ENCODE measurements around the gene CTDSP2.
A peak's percentile ranks its signal among the peaks of the same experiment; 100 is the strongest.
"Not testable (repeated sequence)": the region's sequence is repeated elsewhere in the genome, so short reads cannot be mapped to it uniquely, and the experiment has no call there.

Gene CTDSP2

DNA sequence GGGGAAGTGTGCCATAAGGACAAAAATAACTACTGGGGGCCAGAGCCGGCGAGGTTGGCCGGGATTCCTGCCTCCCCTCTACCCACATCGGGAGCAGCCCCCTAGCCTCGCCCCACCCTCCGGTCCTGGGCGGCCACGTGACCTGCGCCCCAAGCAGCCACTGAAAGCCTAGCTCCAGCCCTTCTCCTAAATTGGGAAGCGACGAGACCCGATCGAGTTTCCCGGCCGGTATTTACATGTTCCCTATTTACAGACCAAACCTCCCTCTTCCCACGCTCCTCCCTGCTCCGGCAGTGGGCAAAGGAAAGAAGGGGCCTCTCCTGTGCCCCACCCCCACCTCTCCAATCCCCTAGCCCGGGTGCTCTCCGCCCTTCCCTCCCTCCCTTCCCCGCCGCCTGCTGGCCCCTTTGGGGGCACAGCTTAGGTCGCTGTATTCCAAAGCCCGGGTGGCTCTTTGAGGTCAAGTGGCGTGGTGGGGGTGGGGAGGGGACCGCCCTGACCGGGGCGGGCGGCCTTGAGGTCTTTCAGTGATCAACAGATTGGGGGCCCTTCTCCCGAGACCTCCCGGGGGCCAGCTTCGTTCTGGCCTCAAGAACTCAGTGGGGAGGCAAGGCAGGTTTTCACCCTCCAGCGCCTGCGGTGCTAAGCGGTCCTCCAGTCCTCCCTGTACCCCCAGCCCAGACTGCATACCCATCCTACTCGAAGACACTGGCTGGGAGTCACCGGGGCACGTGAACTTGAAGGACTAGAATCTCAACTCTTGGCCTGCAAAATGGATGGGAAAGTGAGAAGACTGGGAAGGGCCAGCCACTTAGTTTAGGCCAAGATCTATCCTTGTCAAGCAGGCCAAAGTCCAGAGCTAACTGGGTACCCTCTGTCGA, 6.3 kb upstream of the CTDSP2 start:
- no peak for TF ChIP-seq ZNF274 (IDR thresholded peaks at IDR 0.05; ENCODE audit: low read depth, low read length)
- no peak overlapping the region for H3K4me3 ChIP-seq (ENCODE audit: low read length)

DNA sequence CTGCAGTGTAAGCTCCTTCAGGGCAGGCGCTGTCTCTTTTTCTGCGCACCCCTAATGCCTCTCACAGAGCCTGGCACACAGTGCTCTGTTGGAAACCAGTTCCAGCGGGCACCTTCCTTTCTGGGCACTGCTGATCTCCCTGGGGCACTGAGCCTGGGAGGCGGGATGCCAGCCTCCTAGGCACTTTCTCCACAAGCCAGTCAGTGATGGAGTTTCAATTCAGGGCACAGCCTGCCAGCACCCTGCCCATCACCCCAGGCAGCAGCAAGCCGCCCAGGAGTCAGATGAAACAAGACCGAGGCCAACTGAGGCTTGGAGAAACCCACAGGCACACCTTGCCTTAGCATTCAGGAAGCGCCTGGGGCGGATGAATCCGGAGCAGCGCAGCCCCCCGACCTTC, 5.7 kb upstream of the CTDSP2 start:
- no peak overlapping the region for H3K4me3 ChIP-seq (ENCODE audit: low read length)

DNA sequence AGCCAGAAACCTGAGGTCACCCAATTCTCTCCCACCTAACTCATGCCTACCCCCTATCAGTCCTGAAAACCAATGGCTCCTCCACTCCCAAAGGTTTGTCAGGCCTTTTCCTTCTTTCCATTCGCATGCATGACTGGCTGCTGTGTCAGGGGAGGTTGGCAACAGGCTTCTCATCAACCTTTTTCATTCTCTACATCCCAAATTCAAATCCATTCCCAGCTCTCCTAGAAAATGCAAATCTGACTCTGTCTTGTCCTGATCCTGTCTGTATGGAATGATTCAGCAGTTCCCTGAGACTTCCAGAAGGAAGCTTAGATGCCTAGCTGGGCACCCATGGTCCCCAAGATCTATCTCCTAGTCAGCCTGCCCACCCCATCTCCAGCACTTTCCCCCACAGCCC, 5.0 kb upstream of the CTDSP2 start:
- no peak for TF ChIP-seq ZNF274 (IDR thresholded peaks at IDR 0.05; ENCODE audit: low read depth, low read length)

More for the DNA sequence above, 5.7 kb upstream of the CTDSP2 start:
- no peak for TF ChIP-seq ZNF274 (IDR thresholded peaks at IDR 0.05; ENCODE audit: low read depth, low read length)

DNA sequence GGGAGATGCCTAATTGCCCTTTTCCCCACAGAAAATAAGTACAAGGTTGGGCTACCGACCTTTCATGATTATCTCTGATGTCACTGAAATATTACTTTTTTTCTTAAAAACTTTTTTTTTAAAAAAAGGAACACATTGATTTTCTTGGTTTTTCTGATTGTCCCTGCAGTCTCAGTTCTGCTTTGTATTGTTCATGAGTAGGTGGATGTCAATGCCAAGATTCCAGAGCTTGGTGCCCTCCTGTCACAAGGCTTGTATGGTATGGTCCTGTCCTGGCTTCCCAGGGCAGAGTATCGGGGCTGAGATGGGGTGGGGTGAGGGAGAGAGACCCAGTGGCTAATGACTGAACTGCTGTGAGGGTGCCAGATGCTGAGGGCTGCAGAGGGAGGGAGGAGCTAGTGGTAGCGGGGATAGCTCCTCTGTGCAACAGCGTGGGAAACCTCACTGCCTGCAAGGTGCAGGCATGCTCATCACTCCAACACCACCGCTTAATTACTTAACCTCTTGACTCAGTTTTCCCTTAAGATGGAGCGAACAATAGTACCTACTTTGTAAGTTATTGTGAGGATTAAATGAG, 4.4 kb upstream of the CTDSP2 start:
- no peak for TF ChIP-seq ZNF274 (IDR thresholded peaks at IDR 0.05; ENCODE audit: low read depth, low read length)
- no peak overlapping the region for H3K4me3 ChIP-seq (ENCODE audit: low read length)

More for the DNA sequence above, 5.0 kb upstream of the CTDSP2 start:
- no peak overlapping the region for H3K4me3 ChIP-seq (ENCODE audit: low read length)

DNA sequence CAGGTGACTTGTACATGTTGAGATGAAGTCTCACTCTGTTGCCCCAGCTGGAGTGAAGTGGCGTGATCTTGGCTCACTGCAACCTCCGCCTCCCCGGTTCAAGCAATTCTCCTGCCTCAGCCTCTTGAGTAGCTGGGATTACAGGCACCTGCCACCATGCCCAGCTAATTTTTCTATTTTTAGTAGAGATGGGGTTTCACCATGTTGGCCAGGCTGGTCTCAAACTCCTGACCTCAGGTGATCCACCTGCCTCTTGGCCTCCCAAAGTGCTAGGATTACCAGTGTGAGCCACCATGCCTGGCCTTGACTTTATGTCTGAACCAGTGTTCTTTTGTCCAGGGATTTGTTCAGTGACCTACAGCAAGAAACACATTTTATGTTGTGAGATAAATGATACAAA, 2.9 kb upstream of the CTDSP2 start:
- H3K4me3 ChIP-seq (ENCODE audit: low read length): not testable (repeated sequence)

DNA sequence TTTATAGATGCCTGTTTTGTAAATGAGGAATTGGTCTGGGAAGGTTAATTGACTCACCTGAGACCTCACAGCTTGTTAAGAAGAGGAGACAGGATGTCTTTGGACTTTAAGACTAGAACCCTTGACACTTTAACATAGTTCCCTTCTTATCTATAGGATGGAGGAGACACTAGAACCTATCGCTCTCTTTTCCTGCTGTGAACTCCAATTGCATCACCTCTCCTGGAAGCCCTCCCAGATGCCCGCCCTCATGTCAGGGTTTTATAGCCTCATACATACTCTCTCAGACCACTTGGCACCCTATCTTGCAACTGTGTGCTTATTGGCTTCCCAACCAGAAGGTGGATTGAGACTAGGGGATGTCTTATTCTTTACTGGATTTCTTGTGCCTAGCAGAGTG, 2.5 kb upstream of the CTDSP2 start:
- TF ChIP-seq ZNF274 (IDR thresholded peaks at IDR 0.05; ENCODE audit: low read depth, low read length): no peak
- no peak overlapping the region for H3K4me3 ChIP-seq (ENCODE audit: low read length)

DNA sequence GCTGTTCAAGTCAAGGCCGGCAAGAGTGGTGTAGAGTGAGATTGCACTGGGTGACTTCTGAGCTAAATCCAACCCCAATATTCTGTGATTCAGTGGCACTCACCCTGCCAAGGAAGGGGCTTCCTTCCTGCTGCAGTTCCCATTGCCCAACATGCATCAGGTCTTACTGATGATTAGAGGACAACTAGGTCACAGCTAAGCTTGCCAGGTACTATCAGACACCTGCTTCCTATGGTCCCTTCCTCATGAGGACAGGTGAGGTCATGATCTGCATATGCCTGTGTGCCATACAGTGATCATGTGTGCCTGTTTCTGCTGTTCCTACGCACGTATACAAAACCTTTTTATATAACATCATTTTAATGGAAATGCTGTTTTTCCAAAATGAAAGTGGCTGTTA, 1.7 kb upstream of the CTDSP2 start:
- H3K4me3 ChIP-seq (ENCODE audit: low read length): no peak overlapping the region
- no peak for TF ChIP-seq ZNF274 (IDR thresholded peaks at IDR 0.05; ENCODE audit: low read depth, low read length)

DNA sequence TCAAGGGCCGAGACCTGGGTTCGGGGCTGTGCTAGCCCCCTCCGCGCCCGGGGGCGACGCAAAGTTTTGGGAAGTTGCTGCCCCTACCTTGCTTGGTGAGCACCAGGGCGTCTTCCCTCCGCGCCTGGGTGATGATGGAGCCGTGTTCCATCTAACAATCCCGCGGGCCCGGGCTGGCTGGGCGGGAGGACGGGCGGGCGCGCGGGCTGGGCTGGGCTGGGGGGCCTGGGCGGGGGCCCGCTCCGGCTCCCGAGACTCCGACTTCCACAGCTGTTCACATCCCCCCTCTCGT, 298 bp downstream of the CTDSP2 start:
- H3K4me3 ChIP-seq (ENCODE audit: low read length): peak overlapping the region; percentile 75
- no peak for TF ChIP-seq ZNF274 (IDR thresholded peaks at IDR 0.05; ENCODE audit: low read depth, low read length)

DNA sequence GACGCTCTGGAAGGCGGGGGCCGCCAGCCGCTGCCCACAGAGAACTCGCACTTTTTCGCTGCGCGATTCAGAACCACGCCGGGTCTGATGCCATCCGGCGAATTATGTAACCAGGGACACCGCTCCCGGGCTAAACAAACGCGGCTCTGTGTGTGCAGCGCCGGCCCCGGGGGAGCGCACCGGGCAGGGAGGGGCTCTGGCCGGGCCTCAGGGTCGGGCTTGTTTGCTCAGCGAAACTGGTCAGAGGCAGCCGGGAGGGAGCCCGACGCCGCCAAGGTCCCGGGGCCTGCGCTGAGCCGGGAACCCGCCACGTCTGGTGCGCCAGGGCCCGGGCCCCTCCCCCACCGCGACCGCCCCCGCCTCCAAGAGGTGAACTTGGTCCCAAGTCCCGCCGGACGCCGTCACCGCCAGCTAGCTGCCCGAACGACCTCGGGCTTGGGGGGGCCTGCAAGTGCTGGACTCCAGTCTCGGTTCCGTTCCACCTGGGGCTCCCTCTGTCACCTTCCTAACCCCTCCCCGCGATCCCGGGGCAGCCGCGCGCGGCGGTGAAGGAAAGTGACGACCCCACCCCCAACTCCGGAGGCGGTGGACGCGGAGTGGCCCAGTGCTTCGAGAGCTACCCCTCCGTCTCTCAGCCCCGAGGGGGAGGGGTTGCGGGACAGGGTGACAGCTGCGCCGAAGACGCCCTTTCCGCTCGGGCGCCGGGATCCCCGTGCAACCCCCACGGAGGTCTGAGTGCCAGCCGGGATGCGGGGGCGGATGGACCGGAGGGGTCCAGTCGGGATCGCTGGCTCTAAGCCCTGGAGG, 848 bp downstream of the CTDSP2 start:
- peak overlapping the region; percentile 75 for H3K4me3 ChIP-seq (ENCODE audit: low read length)
- no peak for TF ChIP-seq ZNF274 (IDR thresholded peaks at IDR 0.05; ENCODE audit: low read depth, low read length)

DNA sequence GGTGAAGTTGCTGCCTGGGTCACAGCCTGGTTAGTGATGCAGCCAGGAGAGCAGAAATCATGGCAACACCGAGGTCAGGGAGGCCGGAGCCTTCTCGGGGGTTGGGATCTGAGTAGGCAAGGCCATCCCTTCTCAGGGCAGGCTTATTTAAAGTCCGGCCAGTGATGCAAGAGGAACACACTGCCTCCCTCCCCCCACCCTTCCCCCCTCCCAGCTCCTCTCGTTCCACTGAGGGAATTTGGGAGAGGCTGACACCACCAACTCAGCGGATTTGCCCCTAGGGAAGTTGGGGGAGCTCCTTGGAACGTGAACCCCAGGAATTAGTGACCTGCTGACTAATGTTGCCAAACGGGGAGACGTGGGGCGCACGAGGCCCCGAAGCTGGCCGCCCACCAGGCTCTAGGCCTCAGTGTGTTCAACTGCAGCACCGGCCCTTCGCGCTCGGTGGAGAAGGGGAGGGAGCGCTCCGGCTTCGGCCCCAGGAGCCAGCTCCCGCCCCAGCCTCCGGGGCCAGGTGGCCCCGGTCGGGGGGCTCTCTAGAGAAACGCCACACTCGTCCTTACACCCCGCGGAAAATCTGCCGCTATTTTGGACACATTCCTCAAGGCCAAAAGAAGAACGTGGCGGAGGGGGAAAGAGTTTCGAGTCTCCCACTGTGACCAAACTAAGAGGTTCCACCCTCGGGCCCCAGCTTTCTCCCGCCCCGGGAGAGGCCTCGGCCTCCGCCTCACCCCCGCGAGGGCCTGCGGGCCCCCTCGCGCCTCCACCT, 1.6 kb downstream of the CTDSP2 start:
- TF ChIP-seq ZNF274 (IDR thresholded peaks at IDR 0.05; ENCODE audit: low read depth, low read length): no peak
- H3K4me3 ChIP-seq (ENCODE audit: low read length): peak overlapping the region; percentile 75

DNA sequence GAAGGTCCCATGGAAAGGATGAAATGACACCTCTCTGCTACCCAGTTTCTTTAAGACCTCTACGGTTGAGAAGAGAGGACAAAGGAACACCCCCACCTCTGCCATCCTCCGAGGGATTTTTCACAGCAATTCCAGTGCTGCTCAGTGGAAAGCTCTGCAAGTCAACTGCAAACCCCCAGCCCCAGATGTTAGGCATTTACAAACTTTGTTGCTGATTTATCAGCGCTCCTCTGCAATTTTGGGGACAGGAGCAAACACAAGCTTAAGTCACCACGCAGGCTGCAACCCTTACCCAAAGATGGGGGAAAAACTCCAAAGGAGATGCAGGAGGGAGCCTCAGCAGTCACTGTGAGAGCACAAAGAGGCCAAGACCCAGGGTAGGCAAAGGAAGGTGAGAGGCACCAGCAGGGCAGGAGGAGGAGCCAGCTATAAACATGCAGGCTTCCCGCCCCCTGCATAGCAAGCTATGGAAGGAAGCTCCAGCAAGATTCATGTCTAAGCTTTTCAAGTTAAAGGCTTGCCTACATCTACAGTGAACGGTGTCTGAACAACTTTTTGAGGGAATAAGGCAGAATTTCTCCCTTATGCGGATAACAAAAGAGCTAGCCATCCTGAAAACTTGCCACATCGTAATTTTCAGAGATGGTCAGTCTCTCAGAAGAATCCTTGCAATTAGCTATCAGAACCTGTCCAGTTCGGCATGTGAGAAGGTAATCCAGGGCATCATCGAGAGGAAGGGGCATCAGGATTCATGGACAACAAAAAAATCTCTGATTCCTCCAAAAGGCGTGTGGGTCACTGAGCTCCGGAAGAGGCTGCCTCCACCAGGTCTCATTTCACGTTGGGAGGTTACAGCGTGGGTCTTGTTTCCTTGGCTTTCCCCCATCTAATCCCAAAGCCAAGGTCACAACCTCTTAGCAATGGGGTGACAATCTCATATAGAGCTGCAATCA, 3.9 kb downstream of the CTDSP2 start:
- H3K4me3 ChIP-seq (ENCODE audit: low read length): peak overlapping the region; percentile 11; the same call in 1 of the 2 replicates
- TF ChIP-seq ZNF274 (IDR thresholded peaks at IDR 0.05; ENCODE audit: low read depth, low read length): no peak

DNA sequence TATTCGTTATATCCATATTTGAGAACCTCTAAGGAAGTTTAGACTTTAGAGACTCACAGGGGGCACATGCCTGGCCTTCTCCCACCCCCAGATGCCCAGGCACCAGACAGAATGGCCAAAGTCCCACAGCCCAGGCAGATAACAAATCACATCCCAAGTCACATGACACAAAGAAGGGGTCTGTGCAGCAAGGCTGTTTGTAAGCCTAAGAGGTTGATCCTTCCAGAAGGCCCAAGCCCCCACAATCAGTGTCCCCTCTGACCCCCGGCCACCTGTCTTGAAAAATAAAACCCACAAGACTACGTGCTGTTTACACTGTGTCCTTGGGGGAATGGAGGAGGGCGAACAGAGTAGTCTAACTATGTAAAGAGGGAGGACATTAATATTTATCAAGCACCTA, 5.1 kb downstream of the CTDSP2 start:
- no peak overlapping the region for H3K4me3 ChIP-seq (ENCODE audit: low read length)
- TF ChIP-seq ZNF274 (IDR thresholded peaks at IDR 0.05; ENCODE audit: low read depth, low read length): no peak

DNA sequence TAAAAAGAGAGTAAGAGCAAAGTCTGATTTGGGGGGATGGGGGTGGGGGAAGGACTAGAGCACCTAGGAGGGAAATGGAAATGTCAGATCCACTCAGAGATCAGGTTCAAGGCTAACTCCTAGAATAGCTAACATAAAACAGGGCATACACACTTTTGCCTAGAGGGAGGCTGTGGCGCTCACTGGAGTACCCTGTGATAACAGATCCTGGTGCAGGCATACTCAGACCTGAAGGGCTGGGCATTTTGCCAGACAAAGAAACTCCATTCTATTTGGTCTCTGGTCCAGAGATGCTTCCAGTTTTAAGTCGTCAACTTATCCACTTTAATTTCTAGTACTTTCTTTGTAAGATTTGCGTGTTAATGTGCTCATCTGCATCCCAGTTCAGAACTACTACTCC, 5.8 kb downstream of the CTDSP2 start:
- TF ChIP-seq ZNF274 (IDR thresholded peaks at IDR 0.05; ENCODE audit: low read depth, low read length): no peak
- H3K4me3 ChIP-seq (ENCODE audit: low read length): no peak overlapping the region

Data from GM08714 (cell line).